Measurements from ENCODE around the gene KIAA1671.

The KIAA1671 gene

DNA sequence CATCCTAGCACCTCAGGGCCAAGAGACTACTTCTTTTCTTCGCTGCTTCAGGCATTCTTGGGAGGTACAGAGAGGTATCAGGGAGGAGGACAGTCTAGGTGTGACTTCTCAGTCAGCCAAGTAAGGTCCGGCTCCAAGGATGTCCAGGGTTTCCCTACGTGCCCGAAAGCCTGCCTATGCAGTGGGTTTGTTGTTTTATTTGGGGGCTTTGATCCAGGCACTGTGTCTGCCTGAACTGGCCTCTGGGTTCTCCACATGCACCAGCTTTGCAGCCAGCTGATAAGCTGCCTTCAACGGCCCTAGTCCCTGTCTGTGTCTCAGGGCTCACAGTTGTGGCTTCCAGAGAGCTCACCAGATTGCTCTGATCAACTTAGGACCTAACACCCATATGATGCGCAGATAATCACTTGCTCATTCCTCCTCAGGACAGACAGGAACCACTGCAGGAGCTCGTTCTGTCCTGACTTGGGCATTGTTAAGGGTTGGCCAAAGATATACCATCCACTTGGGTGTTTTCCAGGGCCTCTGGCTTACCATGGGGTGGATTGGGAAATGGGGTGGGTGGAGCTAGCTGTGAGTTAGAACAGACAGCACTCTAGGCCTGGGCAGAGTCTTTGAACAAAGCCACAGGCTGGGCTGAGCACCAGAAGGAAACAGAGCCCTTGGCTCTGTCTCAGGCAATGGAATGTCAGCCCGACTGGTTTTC, 201.6 kb downstream of the KIAA1671 start:
- no peak for DNase-seq

DNA sequence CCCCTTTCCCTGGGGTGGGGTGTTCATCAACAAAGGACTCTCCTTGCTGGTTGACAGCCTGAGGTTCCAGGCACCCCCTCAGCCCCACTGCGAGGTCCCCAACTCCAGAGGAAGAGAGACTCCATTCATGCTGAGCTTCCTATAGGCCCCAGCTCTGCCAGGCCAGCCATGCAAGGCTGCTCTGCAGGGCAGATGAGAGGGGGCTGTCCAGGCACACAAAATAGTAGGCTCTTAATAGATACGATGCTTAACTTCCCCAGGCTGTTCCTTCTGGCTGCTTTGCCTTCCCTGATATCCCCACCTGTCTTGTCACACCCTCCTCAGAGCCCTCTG, 202.1 kb downstream of the KIAA1671 start:
- no peak for DNase-seq

DNA sequence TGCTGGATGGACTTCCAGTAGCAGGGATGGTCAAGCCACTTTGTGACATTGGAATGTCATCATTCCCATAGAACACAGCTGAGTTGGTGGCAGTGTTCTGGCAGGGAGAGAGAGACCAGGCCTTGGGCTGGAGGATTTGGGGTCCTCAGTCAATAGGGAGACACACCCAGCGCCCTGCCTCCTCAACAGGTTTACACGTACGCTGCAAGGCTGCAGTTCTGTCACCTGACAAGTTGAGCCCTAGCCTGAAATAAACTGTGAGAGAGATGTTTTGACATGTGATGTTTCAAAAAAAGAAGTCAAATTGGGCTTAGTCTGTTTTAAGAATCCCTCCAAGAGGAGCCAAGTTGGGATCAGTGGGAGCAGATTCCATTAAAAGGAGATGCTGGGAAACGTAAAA, 204.2 kb downstream of the KIAA1671 start:
- DNase-seq: no peak

DNA sequence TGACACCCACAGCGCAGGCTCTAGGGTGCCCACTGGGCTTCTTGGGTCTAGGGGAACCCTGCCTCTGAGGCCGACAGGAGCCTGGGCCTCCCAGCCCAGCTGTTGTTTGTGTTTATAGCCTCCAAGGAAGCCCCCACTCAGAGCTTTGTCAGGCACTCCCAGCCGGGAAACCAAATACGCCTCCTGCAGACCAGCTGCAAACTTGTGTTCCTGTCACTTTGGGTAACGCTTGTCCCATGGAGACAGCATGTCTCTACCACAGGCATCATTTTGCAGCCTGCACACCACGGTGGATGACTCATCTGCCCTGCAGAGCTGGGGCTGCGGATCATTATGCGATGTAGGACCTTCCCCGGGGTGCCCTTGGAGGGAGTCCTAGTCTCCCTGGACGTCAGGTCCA, 206.5 kb downstream of the KIAA1671 start:
- no peak for DNase-seq

DNA sequence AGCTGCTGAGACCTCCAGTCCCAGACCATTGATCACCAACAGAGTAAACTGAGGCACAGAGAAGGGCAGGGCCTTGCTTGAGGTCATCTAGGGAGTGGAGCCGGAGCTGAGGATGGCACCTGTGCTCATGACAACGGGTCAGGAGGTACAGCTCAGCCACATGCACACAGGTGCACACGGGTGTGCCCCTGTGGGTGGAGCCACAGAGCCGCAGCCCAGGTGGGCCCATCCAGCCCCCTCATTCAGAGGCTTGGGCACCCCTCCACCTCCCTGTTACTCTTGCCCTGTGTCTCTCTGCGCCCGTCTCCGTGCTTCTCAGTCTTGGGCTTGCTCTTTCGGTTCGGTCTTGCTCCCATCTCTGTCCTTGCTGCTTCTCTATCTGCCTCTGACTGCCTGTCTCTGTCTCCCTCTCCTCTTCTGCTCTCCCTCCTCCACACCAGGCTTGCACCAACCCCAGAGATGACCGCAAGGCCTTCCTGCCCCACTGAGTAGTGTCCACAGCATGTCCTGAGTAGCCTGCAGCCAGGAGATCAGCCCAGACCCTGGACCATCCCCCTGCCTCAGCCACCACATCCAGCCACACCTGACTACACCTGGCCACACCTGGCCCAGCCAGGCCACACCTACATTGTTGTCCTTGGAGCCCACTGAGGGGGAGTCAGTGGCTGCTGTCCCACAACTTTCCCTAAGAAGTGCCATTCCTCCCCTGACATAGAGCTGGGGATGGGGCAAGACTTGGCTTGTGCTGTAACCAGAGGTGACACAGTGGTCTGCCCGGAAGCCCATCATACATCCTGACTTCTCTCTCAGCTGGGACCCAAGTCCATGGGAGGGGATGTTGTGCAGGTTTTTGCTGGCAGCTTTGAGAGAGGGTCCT, 207.8 kb downstream of the KIAA1671 start:
- no peak for DNase-seq

DNA sequence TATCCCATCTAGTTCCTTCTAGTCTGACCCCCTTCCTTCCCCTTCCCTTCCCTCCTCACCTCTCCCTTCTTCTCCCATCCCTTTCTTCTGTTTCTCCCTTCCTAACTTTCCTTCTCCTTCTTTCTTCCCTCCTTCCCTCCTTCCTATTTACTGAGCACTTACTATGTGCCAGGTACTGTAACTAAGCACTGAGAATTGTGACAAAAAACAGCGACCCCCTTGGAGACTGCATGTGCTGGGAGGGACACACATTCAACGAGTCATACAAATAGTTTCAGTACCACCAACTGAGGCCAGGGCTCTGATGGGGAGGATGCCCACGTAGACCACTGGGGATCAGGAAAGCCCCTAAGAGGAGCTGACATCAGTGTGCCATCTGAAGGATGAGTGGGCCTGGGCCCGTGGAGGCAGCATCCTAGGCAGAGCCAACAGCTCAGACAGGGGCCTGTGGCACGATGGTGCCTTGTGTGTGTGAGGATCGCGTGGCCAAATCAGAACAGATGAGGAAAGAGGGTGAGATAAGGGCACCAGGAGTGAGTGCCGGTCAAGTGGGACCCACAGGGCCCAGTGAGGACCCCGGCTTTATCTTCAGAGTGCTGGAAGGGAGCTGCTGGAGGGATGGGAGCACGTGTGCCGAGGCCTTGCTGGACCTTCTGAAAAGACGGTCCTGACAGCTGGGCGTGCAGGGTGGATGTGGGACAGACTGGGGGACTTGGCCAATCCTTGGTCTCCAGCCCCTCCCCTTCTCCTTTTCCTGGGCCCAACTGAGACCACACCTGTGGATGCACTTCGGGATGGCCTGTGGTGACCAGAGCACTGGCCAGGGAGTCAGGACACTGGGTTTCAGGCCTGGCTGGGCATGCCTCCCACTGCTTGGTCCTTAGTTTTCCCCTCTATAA, 208.8 kb downstream of the KIAA1671 start:
- DNase-seq: no peak

DNA sequence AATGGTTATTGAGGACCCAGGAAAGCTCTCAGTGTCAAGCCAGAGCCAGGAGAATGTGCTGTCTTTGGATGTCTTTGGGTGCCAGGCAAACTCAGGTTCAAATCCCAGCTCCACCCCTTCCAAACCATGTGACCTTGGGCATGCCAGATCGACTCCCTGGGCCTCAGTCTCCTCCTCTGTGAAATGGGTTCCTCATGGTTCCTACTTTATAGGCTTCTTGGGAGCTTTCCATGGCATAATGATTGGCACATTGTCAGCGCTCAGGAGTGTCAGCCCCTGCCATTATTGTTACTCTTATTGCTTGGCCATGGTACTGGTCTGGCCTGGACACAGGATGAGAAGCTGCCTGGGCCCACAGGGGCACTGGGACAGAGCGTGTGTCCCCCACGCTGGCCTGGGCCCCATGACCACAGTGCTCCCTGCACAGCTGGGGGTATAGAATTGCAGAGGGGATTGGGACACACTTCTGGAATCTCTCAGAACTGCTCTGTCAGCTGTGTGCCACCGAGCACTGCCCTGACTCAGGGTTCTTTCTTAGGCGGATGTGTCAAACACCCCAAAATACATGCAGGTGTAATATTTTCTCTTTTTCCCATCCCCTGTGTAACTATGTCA, 209.5 kb downstream of the KIAA1671 start:
- no peak for DNase-seq

DNA sequence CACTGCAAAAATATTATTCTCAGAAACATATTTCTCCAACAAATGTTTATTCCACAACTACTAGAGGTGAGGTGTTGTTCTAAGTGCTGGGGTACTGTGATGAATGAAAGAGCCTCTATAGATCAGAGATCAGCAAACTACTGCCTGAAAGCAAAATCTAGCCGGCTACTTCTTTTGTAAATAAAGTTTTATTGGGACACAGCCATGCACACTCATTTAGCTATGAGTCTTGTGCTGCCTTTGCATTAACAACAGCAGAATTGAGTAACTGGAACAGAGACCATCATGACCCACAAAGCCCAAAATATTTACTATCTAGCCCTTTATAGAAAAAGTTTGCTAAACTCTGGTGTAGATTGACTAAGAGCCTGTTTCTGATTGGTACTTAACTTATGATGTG, 210.0 kb downstream of the KIAA1671 start:
- DNase-seq: no peak

DNA sequence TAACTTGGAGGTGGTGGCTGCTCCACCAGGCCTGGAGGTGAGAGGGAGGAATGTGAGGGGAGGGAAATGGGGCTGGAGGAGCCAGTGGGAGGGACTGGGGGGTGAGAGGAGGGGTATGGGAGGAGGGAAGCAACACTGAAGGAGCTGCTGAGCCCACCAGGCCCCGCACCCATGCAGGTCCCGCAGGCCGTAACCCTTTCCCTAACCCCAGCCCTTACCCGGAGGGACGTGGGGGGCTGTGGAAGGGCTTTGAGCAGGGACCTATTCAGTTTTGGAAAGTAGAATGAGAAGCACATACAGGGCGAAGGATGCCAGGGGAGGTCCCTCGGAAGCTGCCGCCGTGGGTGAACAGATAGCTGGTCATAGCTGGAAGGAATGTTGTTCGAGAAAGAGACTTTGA, 213.3 kb downstream of the KIAA1671 start:
- no peak for DNase-seq

DNA sequence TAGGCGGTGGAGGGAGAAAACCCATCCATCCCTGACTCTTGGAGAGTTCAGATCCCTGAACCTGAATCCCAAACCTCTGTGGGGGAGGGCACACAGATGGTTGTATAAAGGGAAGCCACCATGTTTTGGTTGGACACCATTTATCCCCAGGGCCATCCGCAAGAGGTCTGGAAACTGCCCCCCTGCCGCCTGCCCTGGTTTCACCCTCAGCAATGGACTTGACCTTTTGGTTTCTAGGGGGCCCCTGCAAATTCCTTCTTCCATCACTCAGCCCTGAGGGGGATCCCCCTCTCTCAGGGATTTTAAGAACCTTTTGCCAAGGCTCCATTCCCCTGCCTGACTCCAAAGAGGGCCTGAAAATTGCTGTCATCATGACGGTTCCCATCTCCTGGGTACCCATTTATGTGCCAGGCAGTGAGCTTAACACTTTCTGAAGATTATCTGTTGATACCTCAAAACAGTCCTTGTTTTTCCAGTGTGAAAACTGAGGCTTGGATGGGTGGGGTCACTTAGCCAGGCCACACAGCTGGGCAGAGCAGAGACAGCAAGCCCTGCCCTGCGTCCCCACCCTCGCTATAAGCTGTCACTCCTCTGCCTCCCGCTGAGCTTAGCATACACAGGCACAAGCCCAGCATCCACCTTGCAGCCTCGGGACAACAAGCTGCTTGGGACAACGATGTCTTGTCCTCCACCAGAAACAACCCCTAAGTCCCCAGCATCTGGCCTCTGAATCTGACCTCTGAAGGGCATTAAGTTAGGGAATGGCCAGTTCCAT, 213.9 kb downstream of the KIAA1671 start:
- no peak for DNase-seq

DNA sequence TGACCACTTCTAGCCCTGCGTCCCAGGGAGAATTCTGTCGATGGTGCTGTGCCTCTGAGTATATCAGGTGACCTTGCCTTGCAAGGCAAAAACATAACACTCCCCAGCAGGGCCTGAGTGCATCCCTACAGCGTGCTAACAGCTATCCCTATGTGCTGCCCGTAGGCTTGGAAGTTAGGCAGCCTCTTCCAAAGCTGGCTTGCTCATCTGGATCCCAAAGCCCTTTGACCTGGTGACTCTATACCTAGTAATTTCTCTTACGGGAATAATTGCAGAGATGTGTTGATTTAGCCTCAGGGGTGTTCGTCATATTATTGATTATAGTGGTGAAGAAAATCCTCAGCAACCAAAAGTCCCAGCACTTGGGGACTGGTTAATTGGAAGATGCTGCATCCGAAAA, 214.6 kb downstream of the KIAA1671 start:
- no peak for DNase-seq

DNA sequence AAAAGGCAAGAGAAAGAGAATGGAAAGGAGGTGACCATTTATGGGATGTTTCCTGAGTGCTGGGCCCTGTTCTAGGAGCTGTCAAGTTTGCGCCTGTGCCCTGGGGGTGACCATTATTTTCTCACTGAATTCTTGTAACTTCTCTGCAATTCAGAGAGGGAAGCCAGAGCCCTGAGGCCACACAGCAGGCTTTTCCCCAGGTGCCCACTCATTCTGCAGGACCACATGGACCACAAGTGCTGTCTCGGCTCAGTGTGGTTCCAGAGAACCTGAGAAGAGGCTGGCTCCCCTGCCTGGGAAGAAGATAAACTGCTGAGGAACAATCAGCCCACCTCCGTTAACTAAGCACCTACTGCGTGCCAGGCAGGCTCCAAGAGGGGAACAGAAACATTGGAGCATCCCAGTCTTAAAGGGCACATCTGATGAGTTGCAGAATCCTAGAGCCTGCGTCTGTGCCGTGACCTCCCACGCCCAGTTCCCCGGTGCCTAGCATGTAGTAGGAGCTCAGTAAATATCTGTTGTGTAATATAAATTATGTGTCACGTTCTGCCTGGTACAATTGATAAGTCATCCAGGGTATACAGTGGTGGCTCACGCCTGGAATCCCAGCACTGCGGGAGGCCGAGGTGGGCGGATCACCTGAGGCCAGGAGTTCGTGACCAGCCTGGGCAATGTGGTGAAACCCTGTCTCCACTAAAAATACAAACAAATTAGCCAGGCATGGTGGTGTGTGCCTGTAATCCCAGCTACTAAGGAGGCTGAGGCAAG, 215.5 kb downstream of the KIAA1671 start:
- no peak for DNase-seq

DNA sequence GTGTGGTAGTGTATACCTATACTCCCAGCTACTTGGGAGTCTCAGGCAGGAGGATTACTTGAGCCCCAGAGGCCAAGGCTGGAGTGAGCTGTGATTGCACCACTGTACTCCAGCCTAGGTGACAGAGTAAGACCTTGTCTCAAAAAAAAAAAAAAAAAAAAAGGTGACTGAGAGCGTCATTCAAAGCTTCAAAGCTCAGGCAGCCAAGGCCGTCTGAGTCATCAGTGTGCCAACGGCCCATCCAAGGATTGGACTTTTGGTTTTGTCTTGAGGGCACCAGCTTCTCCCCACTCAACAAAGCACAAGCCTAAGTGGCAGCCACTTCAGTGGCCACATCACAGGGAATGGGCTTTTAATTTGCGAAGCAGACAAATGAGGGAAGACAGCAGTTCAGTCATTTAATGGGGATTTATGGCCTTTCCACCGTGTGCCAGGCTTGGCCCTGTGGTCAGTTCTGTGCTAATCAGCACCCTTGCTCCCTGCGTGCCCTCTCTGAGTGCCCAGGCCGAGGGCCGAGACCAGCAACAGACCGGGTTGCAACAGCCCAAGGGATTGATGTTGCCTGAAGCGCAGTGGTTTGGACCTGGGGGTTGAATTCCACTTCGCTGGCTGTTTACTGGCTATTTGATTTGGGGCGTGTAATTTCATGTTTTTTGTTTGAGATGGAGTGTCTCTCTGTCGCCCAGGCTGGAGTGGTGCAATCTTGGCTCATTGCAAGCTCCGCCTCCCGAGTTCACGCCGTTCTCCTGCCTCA, 216.9 kb downstream of the KIAA1671 start:
- DNase-seq: no peak

DNA sequence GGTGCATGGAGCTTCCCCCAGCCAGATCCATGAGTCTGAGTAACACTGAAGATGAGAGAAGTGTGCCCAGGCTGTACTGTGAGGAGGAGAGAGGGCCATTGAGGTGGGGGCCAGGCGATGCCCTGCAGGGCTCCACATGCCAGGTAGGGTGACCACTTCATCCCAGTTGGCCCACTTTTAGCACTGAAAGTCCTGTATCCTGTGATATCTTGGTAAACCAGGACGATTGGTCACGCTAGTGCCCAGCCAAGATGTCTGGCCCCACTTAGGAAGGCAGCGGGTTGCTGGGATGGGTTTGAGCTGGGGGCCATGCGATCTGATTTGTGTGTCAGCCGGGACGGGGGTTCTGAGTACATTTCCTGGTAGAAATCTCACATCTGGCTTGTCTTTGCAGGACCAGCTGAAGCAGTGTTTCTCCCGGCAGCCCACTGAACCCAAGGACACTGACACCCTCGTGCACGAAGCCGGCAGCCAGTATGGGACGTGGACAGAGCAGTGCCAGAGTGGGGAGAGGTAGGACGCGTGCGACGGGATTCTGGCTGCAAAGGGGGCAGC, 218.0 kb downstream of the KIAA1671 start:
- DNase-seq: no peak

DNA sequence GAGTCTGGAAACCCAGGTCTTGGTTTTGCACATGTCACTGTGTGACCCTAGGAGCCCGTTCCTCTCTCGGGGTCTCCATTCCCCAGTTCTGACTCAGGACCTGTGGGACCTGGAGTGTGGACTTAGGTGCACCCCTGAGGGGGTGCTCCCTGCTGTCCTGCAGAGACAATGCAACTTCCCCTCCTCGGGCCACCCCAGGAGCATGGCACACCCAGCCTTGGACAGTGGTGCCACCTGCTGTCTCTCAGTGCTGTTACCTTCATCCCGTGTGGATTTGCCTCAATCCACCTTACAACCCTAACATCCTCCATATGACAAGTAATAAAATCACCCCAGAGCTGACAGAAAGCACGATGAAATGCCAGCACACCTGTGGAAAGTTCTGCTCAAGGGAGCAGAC, 219.6 kb downstream of the KIAA1671 start:
- DNase-seq: no peak

DNA sequence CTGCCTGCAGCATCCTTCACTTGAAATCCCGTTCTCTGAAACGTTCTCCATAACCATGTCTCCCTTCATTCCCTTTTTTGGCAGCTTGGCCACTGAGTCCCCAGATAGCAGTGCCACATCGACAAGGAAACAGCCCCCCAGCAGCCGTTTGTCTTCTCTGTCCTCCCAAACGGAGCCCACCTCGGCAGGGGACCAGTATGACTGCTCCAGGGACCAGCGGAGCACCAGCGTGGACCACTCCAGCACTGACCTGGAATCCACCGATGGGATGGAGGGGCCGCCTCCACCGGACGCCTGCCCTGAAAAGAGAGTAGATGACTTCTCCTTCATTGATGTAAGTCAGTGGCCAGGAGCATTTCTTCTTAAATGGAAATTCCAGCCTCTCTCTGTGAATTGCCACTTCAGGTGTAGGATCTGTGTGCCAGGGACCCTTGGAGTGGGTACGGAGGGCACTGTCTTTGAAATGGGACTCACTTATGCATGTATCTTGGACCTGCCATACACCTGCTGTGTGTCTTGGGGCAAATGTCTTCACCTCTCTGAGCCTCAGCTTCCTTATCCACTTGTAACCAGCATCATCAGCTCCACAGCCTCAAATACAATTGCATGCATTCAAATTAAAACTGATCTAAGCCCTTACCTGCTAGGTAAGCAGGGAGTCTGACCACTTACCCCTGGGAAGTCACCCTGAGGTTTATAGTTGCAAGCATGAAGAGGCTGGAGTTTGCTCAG, 221.8 kb downstream of the KIAA1671 start:
- DNase-seq: no peak

DNA sequence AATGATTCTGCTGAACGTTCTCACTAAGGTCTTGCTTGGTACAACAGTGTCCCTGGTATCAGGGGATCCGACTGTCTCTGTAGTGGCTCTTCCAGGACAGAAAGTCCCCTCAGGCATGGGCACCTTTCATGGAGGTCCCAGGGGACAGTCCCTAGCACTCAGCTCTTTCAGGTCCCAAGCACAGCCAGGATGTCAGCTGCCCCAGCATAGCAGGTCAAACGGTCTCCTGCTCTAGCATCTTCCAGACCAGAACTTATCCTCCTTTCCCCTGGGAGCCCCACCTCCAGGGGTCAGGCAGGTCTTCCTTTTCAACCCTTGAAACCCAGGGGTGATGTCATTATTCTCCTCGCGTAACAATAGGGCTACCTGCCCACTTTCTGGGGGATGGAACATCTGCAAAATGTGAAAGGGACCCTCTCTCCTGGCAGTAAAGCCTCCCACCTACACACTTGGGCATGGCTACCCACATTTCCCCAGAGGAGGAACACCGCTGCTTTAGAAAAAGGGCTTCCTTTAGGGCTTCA, 222.4 kb downstream of the KIAA1671 start:
- DNase-seq: no peak

DNA sequence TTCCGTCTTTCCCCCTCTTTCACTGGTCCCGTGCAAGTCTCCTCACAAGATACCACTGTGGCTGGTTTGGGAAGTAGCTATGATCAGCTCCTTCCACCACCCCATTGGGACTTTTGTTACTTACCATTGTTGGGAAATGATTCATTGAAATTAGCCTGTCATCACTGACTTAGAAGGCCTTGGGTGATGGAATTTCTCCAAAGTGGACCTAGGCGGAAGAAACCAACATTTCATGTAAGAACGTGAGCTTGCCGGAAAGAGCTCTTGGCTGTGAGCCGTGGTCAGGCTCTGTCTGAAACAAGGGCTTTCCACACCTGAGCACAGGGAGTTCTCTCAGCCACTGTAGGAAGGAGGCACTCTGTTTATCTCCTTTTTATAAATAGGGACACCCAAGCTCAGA, 223.7 kb downstream of the KIAA1671 start:
- DNase-seq: no peak

DNA sequence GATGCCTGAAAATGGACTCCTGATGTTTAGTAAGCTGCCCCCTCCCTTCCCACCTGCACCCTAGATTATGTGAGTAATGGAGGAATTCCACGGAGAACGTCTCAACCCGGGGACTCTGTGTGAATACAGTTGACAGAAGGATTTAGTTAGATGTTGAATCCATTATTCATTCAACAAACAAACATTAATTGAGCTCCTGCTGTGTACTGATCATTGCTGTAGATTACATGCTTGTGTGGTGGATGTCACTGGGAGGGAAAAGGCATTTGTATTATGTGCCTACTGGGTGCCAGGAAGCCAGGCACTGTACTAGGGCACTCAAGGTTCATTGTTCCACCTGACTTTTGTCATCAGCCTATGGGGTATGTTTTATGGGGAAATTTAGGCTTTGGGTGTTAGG, 224.3 kb downstream of the KIAA1671 start:
- DNase-seq: no peak

Measured in bone marrow (tissue), 2 donors.